Activated naive CD4-positive, alpha-beta T cell treated with anti-CD3 and anti-CD28 coated beads, Interleukin-2, amount 10 ng/mL, durations not matched to agents 7 days and 5 days (primary cell): ENCODE results near the gene MKNK1.
A peak's percentile ranks its signal among the peaks of the same experiment; 100 is the strongest.

Source experiments
- CTCF ChIA-PET: fragments of 350-600 bp; sonication (Branson Sonifier 250); formaldehyde crosslinking; loops from one replicate; lab custom pipeline; 2021; ENCODE audit warnings: antibody characterized with exemption; lab: Charles Lee
- DNase-seq: peaks from one replicate; pipeline ENCODE4 v3.0.0-alpha.2; 2020
- H3K27ac Mint-ChIP-seq: one replicate; pipeline ENCODE4 v1.8.0; 2021; ENCODE audit warnings: mild to moderate bottlenecking, moderate library complexity, mixed read lengths
- H3K27me3 Mint-ChIP-seq: one replicate; pipeline ENCODE4 v1.8.0; 2021; ENCODE audit warnings: mild to moderate bottlenecking, mixed read lengths
- H3K36me3 Mint-ChIP-seq: one replicate; pipeline ENCODE4 v1.8.0; 2021; ENCODE audit warnings: mixed read lengths
- H3K4me1 Mint-ChIP-seq: one replicate; pipeline ENCODE4 v1.8.0; 2021; ENCODE audit warnings: mixed read lengths
- H3K4me3 Mint-ChIP-seq: one replicate; pipeline ENCODE4 v1.8.0; 2021; ENCODE audit warnings: mild to moderate bottlenecking, moderate library complexity, mixed read lengths
- H3K9me3 Mint-ChIP-seq: one replicate; pipeline ENCODE4 v1.8.0; 2021; ENCODE audit warnings: mixed read lengths

MKNK1 gene

GRCh38 chr1:46554597-46555381, 49.3 kb downstream of the MKNK1 start:
- CTCF ChIA-PET, result interaction anchor here (1.2 kb wide), 1 partner anchor 27 kb away, joined by 3 read pairs; no protein-coding TSS in a partner anchor
- Mint-ChIP-seq H3K9me3 (no peaks in the 10 kb centered on the region), H3K27me3 (peaks cover 33% of the 10 kb centered on the region), H3K4me3 (no peak overlapping the region), H3K27ac (no peak overlapping the region), H3K4me1 (peaks cover 4% of the 10 kb centered on the region), H3K36me3 (peaks cover 5% of the 10 kb centered on the region)
- no peak for DNase-seq

GRCh38 chr1:46554236-46554596, 49.9 kb downstream of the MKNK1 start:
- H3K36me3 Mint-ChIP-seq, result peaks cover 5% of the 10 kb centered on the region
- H3K27ac Mint-ChIP-seq, result no peak overlapping the region
- CTCF ChIA-PET, result no interaction called here
- peaks cover 39% of the 10 kb centered on the region for H3K27me3 Mint-ChIP-seq
- H3K4me1 Mint-ChIP-seq, result peaks cover 10% of the 10 kb centered on the region
- H3K4me3 Mint-ChIP-seq, result no peak overlapping the region
- H3K9me3 Mint-ChIP-seq, result no peaks in the 10 kb centered on the region
- no peak for DNase-seq

- CTCF ChIA-PET, result interaction anchor here (1.2 kb wide), 1 partner anchor 172 kb away, joined by 3 read pairs; no protein-coding TSS in a partner anchor
- Mint-ChIP-seq H3K27ac (no peak overlapping the region), H3K9me3 (no peaks in the 10 kb centered on the region), H3K4me3 (no peak overlapping the region), H3K4me1 (peaks cover 11% of the 10 kb centered on the region), H3K27me3 (peaks cover 41% of the 10 kb centered on the region), H3K36me3 (peaks cover 5% of the 10 kb centered on the region)
- DNase-seq, result no peak
Measured at GRCh38 chr1:46553506-46553905, 50.6 kb downstream of the MKNK1 start.

GRCh38 chr1:46552357-46553237, 51.5 kb downstream of the MKNK1 start:
- H3K9me3 Mint-ChIP-seq, result no peaks in the 10 kb centered on the region
- H3K27me3 Mint-ChIP-seq, result peaks cover 41% of the 10 kb centered on the region
- CTCF ChIA-PET, result interaction anchor here (0.6 to 1.2 kb wide), 2 partner anchors 173 to 317 kb away, joined by 3 read pairs; no protein-coding TSS in a partner anchor
- peaks cover 11% of the 10 kb centered on the region for H3K4me1 Mint-ChIP-seq
- peaks cover 1% of the 10 kb centered on the region for H3K36me3 Mint-ChIP-seq
- no peak overlapping the region for H3K4me3 Mint-ChIP-seq
- DNase-seq, result no peak
- no peak overlapping the region for H3K27ac Mint-ChIP-seq

GRCh38 chr1:46551597-46552095, 52.4 kb downstream of the MKNK1 start, which contains the start of gene KNCN:
Gene KNCN, minus strand, starts transcription at chr1:46551647. Its CDS starts 432 bp downstream, at chr1:46551215.
- Mint-ChIP-seq H3K4me1 (peaks cover 11% of the 10 kb centered on the region), H3K27me3 (peaks cover 49% of the 10 kb centered on the region), H3K27ac (peak within 1 kb of the TSS; percentile 60), H3K36me3 (no peaks in the 10 kb centered on the region), H3K9me3 (no peaks in the 10 kb centered on the region), H3K4me3 (no peak within 1 kb of the TSS)
- CTCF ChIA-PET, result interaction anchor here (1.3 kb wide), 1 partner anchor 22 kb away, joined by 4 read pairs; no protein-coding TSS in a partner anchor
- DNase-seq, result no peak

- CTCF ChIA-PET, result interaction anchor here (1.2 to 2.1 kb wide), 3 partner anchors 21 to 174 kb away, joined by 3 to 6 read pairs (median 4); no protein-coding TSS in a partner anchor
- H3K4me3 Mint-ChIP-seq, result no peak overlapping the region
- no peak overlapping the region for H3K27ac Mint-ChIP-seq
- H3K27me3 Mint-ChIP-seq, result peaks cover 57% of the 10 kb centered on the region
- H3K4me1 Mint-ChIP-seq, result peaks cover 11% of the 10 kb centered on the region
- no peaks in the 10 kb centered on the region for H3K9me3 Mint-ChIP-seq
- no peaks in the 10 kb centered on the region for H3K36me3 Mint-ChIP-seq
- DNase-seq, result no peak
Measured at GRCh38 chr1:46550751-46551231, 53.3 kb downstream of the MKNK1 start.

GRCh38 chr1:46549697-46550681, 54.1 kb downstream of the MKNK1 start:
- DNase-seq, result peak; percentile 63
- H3K4me1 Mint-ChIP-seq, result peaks cover 13% of the 10 kb centered on the region
- no peak overlapping the region for H3K4me3 Mint-ChIP-seq
- H3K36me3 Mint-ChIP-seq, result no peaks in the 10 kb centered on the region
- H3K27ac Mint-ChIP-seq, result peak overlapping the region; percentile 49
- H3K9me3 Mint-ChIP-seq, result no peaks in the 10 kb centered on the region
- CTCF ChIA-PET, result interaction anchor here (1.2 to 3.7 kb wide), 4 partner anchors 10 to 175 kb away, joined by 3 to 18 read pairs (median 5); no protein-coding TSS in a partner anchor
- peaks cover 65% of the 10 kb centered on the region for H3K27me3 Mint-ChIP-seq

- Mint-ChIP-seq H3K36me3 (no peaks in the 10 kb centered on the region), H3K9me3 (no peaks in the 10 kb centered on the region), H3K27ac (peak overlapping the region; percentile 39), H3K27me3 (peaks cover 80% of the 10 kb centered on the region), H3K4me3 (no peak overlapping the region), H3K4me1 (peaks cover 13% of the 10 kb centered on the region)
- peak; percentile 28 for DNase-seq
- CTCF ChIA-PET, result interaction anchor here (0.6 to 3.7 kb wide), 17 partner anchors 10 to 1307 kb away, joined by 3 to 18 read pairs (median 3); partner anchors contain the start of gene MKNK1
Measured at GRCh38 chr1:46547481-46548383, 56.3 kb downstream of the MKNK1 start.

- H3K9me3 Mint-ChIP-seq, result no peaks in the 10 kb centered on the region
- H3K36me3 Mint-ChIP-seq, result no peaks in the 10 kb centered on the region
- DNase-seq, result no peak
- H3K27ac Mint-ChIP-seq, result no peak overlapping the region
- H3K4me3 Mint-ChIP-seq, result no peak overlapping the region
- H3K4me1 Mint-ChIP-seq, result peaks cover 13% of the 10 kb centered on the region
- CTCF ChIA-PET, result interaction anchor here (1.5 to 3.7 kb wide), 4 partner anchors 14 to 179 kb away, joined by 7 to 18 read pairs (median 10); no protein-coding TSS in a partner anchor
- peaks cover 80% of the 10 kb centered on the region for H3K27me3 Mint-ChIP-seq
Measured at GRCh38 chr1:46546210-46546609, 57.9 kb downstream of the MKNK1 start.

GRCh38 chr1:46545784-46546183, 58.3 kb downstream of the MKNK1 start:
- H3K36me3 Mint-ChIP-seq, result no peaks in the 10 kb centered on the region
- no peak for DNase-seq
- H3K4me1 Mint-ChIP-seq, result peaks cover 13% of the 10 kb centered on the region
- H3K9me3 Mint-ChIP-seq, result no peaks in the 10 kb centered on the region
- no peak overlapping the region for H3K4me3 Mint-ChIP-seq
- no peak overlapping the region for H3K27ac Mint-ChIP-seq
- peaks cover 80% of the 10 kb centered on the region for H3K27me3 Mint-ChIP-seq
- CTCF ChIA-PET, result interaction anchor here (0.7 to 2.7 kb wide), 5 partner anchors 11 to 180 kb away, joined by 3 to 10 read pairs (median 7); a partner anchor contains a TSS

- H3K4me1 Mint-ChIP-seq, result peaks cover 8% of the 10 kb centered on the region
- H3K9me3 Mint-ChIP-seq, result no peaks in the 10 kb centered on the region
- DNase-seq, result no peak
- CTCF ChIA-PET, result interaction anchor here (0.7 to 2.6 kb wide), 4 partner anchors 10 to 59 kb away, joined by 3 to 10 read pairs (median 4); partner anchors contain the start of gene MKNK1
- H3K27ac Mint-ChIP-seq, result no peak overlapping the region
- no peaks in the 10 kb centered on the region for H3K36me3 Mint-ChIP-seq
- peaks cover 81% of the 10 kb centered on the region for H3K27me3 Mint-ChIP-seq
- no peak overlapping the region for H3K4me3 Mint-ChIP-seq
Measured at GRCh38 chr1:46544561-46545240, 59.4 kb downstream of the MKNK1 start.
